HL-60/S4 treated with phorbol 12-myristate 13-acetate at 8.2 ng/mL for 4 days and 3 days (cell line): ENCODE measurements around the gene SLC22A17.

Experiments
- in situ Hi-C: fragments of 300-500 bp; cut with MboI; formaldehyde crosslinking; loops from 2 replicates; pipeline ENCODE4 v1.15.0; 2022; ENCODE audit warnings: low sequenced_read_pairs

Gene SLC22A17

GRCh38 chr14:23382276-23382675 lies 29.6 kb upstream of the SLC22A17 start:
- in situ Hi-C loops, result no loop called here

- in situ Hi-C loops, result no loop called here
These were observed 29.2 kb upstream of the SLC22A17 start for GRCh38 chr14:23381871-23382270.

GRCh38 chr14:23380976-23381375 lies 28.3 kb upstream of the SLC22A17 start:
- in situ Hi-C loops, result no loop called here

- in situ Hi-C loops, result no loop called here
These were observed 27.7 kb upstream of the SLC22A17 start for GRCh38 chr14:23380197-23380914.

GRCh38 chr14:23379366-23380196 lies 26.9 kb upstream of the SLC22A17 start:
- in situ Hi-C loops, result no loop called here

- in situ Hi-C loops, result no loop called here
These were observed 26.0 kb upstream of the SLC22A17 start for GRCh38 chr14:23378612-23379220.

GRCh38 chr14:23377573-23378563 lies 25.2 kb upstream of the SLC22A17 start:
- in situ Hi-C loops, result no loop called here

- in situ Hi-C loops, result no loop called here
These were observed 24.5 kb upstream of the SLC22A17 start for GRCh38 chr14:23377198-23377550.

GRCh38 chr14:23376482-23377197 lies 24.0 kb upstream of the SLC22A17 start, which contains the start of gene CMTM5:
Gene CMTM5, plus strand, starts transcription at chr14:23377046. Its CDS starts 206 bp downstream, at chr14:23377252.
- in situ Hi-C loops, result no loop called here

GRCh38 chr14:23375527-23376251 lies 23.0 kb upstream of the SLC22A17 start:
- in situ Hi-C loops, result no loop called here

GRCh38 chr14:23373041-23373440 lies 20.4 kb upstream of the SLC22A17 start:
- in situ Hi-C loops, result no loop called here

- in situ Hi-C loops, result no loop called here
These were observed 19.8 kb upstream of the SLC22A17 start, which contains the start of gene IL25 for GRCh38 chr14:23372509-23372908. Gene IL25, plus strand, starts transcription at chr14:23372809.

- in situ Hi-C loops, result no loop called here
These were observed 19.2 kb upstream of the SLC22A17 start for GRCh38 chr14:23371865-23372264.

- in situ Hi-C loops, result no loop called here
These were observed 17.5 kb upstream of the SLC22A17 start for GRCh38 chr14:23370221-23370620.

GRCh38 chr14:23366426-23366921 lies 13.8 kb upstream of the SLC22A17 start:
- in situ Hi-C loops, result no loop called here

- in situ Hi-C loops, result no loop called here
These were observed 13.2 kb upstream of the SLC22A17 start for GRCh38 chr14:23365732-23366425.

- in situ Hi-C loops, result no loop called here
These were observed 12.5 kb upstream of the SLC22A17 start, which contains the start of gene EFS for GRCh38 chr14:23365036-23365731. Gene EFS, minus strand, starts transcription at chr14:23365172. Its CDS starts 147 bp downstream, at chr14:23365025.
